Mesendoderm (in vitro differentiated cells): ENCODE results near the gene GTPBP2.
A peak's percentile ranks its signal among the peaks of the same experiment; 100 is the strongest.

Experiments
- DNase-seq: peaks from one replicate; pipeline ENCODE4 v3.0.0; 2013
- H2AK5ac ChIP-seq: 2 replicates; pipeline ENCODE4 v1.6.1; 2013; ENCODE audit warnings: low read length, inconsistent platforms
- H2BK120ac ChIP-seq: 2 replicates; pipeline ENCODE4 v1.6.1; 2013; ENCODE audit warnings: low read depth, mild to moderate bottlenecking, low read length, moderate library complexity, mixed read lengths
- H2BK15ac ChIP-seq: replicated peaks from 2 replicates; pipeline ENCODE4 v1.6.1; 2013; ENCODE audit warnings: low read depth, mild to moderate bottlenecking, moderate library complexity
- H2BK5ac ChIP-seq: 2 replicates; pipeline ENCODE4 v1.6.1; 2013; ENCODE audit warnings: low read length, inconsistent platforms
- H3K18ac ChIP-seq: 2 replicates; pipeline ENCODE4 v1.6.1; 2013; ENCODE audit warnings: mild to moderate bottlenecking, low read length, mixed read lengths
- H3K23ac ChIP-seq: one replicate; pipeline ENCODE4 v1.6.1; 2013; ENCODE audit warnings: low read length
- H3K27ac ChIP-seq: 2 replicates; pipeline ENCODE4 v1.5.1; 2013; ENCODE audit warnings: low read depth, mild to moderate bottlenecking, inconsistent platforms, low read length, moderate library complexity
- H3K27me3 ChIP-seq: 2 replicates; pipeline ENCODE4 v1.6.1; 2013; ENCODE audit warnings: low read length, control low read depth, mild to moderate bottlenecking, inconsistent platforms; ENCODE audit not compliant: insufficient read depth, poor library complexity
- H3K36me3 ChIP-seq: 2 replicates; pipeline ENCODE4 v1.6.1; 2013; ENCODE audit warnings: low read length, inconsistent platforms; ENCODE audit not compliant: control insufficient read depth, insufficient read depth
- H3K4ac ChIP-seq: one replicate; pipeline ENCODE4 v1.6.1; 2013; ENCODE audit warnings: low read depth, mild to moderate bottlenecking, low read length, moderate library complexity
- H3K4me1 ChIP-seq: 2 replicates; pipeline ENCODE4 v1.6.1; 2013; ENCODE audit warnings: low read depth, low read length, inconsistent platforms; ENCODE audit not compliant: control insufficient read depth
- H3K4me2 ChIP-seq: 2 replicates; pipeline ENCODE4 v1.6.1; 2013; ENCODE audit warnings: low read length
- H3K4me3 ChIP-seq: 2 replicates; pipeline ENCODE4 v1.5.1; 2013; ENCODE audit warnings: mild to moderate bottlenecking, low read length
- H3K56ac ChIP-seq: one replicate; pipeline ENCODE4 v1.6.1; 2013; ENCODE audit warnings: low read length
- H3K79me1 ChIP-seq: 2 replicates; pipeline ENCODE4 v1.6.1; 2013; ENCODE audit warnings: low read length, inconsistent platforms
- H3K79me2 ChIP-seq: 2 replicates; pipeline ENCODE4 v1.6.1; 2013; ENCODE audit warnings: mild to moderate bottlenecking, low read length; ENCODE audit not compliant: control insufficient read depth, insufficient read depth
- H3K9ac ChIP-seq: 2 replicates; pipeline ENCODE4 v1.6.1; 2013; ENCODE audit warnings: low read length, inconsistent platforms
- H4K5ac ChIP-seq: one replicate; pipeline ENCODE4 v1.6.1; 2013; ENCODE audit warnings: low read length
- H4K8ac ChIP-seq: one replicate; pipeline ENCODE4 v1.6.1; 2013; ENCODE audit warnings: low read depth, mild to moderate bottlenecking, control low read depth, low read length, moderate library complexity
- WGBS: extraction: QIAGEN DNeasy Blood & Tissue Kit; methylation state at CpG from one replicate; pipeline ENCODE4 v1.1.7; 2013; ENCODE audit warnings: low lambda C conversion rate, missing lambda C conversion rate; ENCODE audit not compliant: insufficient coverage; ENCODE audit errors: extremely low coverage; 5-methylcytosine and 5-hydroxymethylcytosine counted together

The GTPBP2 gene

GRCh38 chr6:43673444-43674084 is 44.5 kb upstream of the GTPBP2 start:
- Histone ChIP-seq H3K27me3 (no peaks in the 10 kb centered on the region), H3K4me2 (no peak overlapping the region), H3K79me1 (no peaks in the 10 kb centered on the region), H2BK15ac (no peak overlapping the region), H3K9ac (no peak overlapping the region), H3K4me3 (no peak overlapping the region), H4K5ac (no peak overlapping the region), H2BK5ac (no peak overlapping the region), H3K79me2 (no peaks in the 10 kb centered on the region), H3K18ac (no peak overlapping the region), H3K36me3 (peaks cover 13% of the 10 kb centered on the region), H3K4me1 (peaks cover 7% of the 10 kb centered on the region), H3K27ac (no peak overlapping the region), H3K23ac (no peak overlapping the region), H2BK120ac (no peak overlapping the region), H3K4ac (no peak overlapping the region), H4K8ac (no peak overlapping the region), H2AK5ac (no peak overlapping the region), H3K56ac (no peak overlapping the region)
- no CpG with 5 or more reads among the region's 15 CpGs for WGBS
- DNase-seq = no peak

- peaks cover 13% of the 10 kb centered on the region for H3K36me3 ChIP-seq
- no CpG with 5 or more reads among the region's 16 CpGs for WGBS
- H3K4ac ChIP-seq = no peak overlapping the region
- H4K8ac ChIP-seq = no peak overlapping the region
- no peak overlapping the region for H3K9ac ChIP-seq
- H3K56ac ChIP-seq = no peak overlapping the region
- H2BK5ac ChIP-seq = no peak overlapping the region
- no peak overlapping the region for H2BK120ac ChIP-seq
- no peak overlapping the region for H3K4me2 ChIP-seq
- no peak overlapping the region for H2BK15ac ChIP-seq
- no peak overlapping the region for H3K18ac ChIP-seq
- no peak overlapping the region for H3K4me3 ChIP-seq
- no peak overlapping the region for H4K5ac ChIP-seq
- no peak overlapping the region for H3K27ac ChIP-seq
- H3K79me1 ChIP-seq = no peaks in the 10 kb centered on the region
- no peaks in the 10 kb centered on the region for H3K27me3 ChIP-seq
- no peaks in the 10 kb centered on the region for H3K79me2 ChIP-seq
- no peak overlapping the region for H3K23ac ChIP-seq
- DNase-seq = no peak
- peaks cover 15% of the 10 kb centered on the region for H3K4me1 ChIP-seq
- no peak overlapping the region for H2AK5ac ChIP-seq
Observed at GRCh38 chr6:43671801-43672690, 43.0 kb upstream of the GTPBP2 start.

GRCh38 chr6:43671011-43671800 is 42.1 kb upstream of the GTPBP2 start:
- Histone ChIP-seq H2BK120ac (no peak overlapping the region), H4K8ac (no peak overlapping the region), H2BK15ac (no peak overlapping the region), H3K36me3 (peaks cover 12% of the 10 kb centered on the region), H3K23ac (no peak overlapping the region), H3K27me3 (no peaks in the 10 kb centered on the region), H2BK5ac (no peak overlapping the region), H3K79me1 (no peaks in the 10 kb centered on the region), H3K27ac (no peak overlapping the region), H2AK5ac (no peak overlapping the region), H3K4me3 (no peak overlapping the region), H4K5ac (no peak overlapping the region), H3K4ac (no peak overlapping the region), H3K4me2 (no peak overlapping the region), H3K9ac (no peak overlapping the region), H3K79me2 (no peaks in the 10 kb centered on the region), H3K18ac (no peak overlapping the region), H3K56ac (no peak overlapping the region), H3K4me1 (peaks cover 15% of the 10 kb centered on the region)
- WGBS = no CpG with 5 or more reads among the region's 8 CpGs
- DNase-seq = no peak

GRCh38 chr6:43670623-43670986 is 41.5 kb upstream of the GTPBP2 start:
- Histone ChIP-seq H3K27ac (no peak overlapping the region), H2BK120ac (no peak overlapping the region), H3K27me3 (no peaks in the 10 kb centered on the region), H3K36me3 (peaks cover 11% of the 10 kb centered on the region), H3K4me1 (peaks cover 15% of the 10 kb centered on the region), H2AK5ac (no peak overlapping the region), H3K18ac (no peak overlapping the region), H4K8ac (no peak overlapping the region), H3K4ac (no peak overlapping the region), H3K4me2 (no peak overlapping the region), H3K56ac (no peak overlapping the region), H4K5ac (no peak overlapping the region), H3K23ac (no peak overlapping the region), H3K79me2 (no peaks in the 10 kb centered on the region), H3K79me1 (no peaks in the 10 kb centered on the region), H3K9ac (no peak overlapping the region), H2BK5ac (no peak overlapping the region), H3K4me3 (no peak overlapping the region), H2BK15ac (no peak overlapping the region)
- no CpG with 5 or more reads among the region's 6 CpGs for whole genome bisulfite sequencing
- no peak for DNase-seq

GRCh38 chr6:43669922-43670622 is 41.0 kb upstream of the GTPBP2 start:
- Histone ChIP-seq H2BK5ac (no peak overlapping the region), H3K79me1 (no peaks in the 10 kb centered on the region), H3K27me3 (no peaks in the 10 kb centered on the region), H3K18ac (no peak overlapping the region), H4K5ac (no peak overlapping the region), H3K4me2 (no peak overlapping the region), H2BK120ac (no peak overlapping the region), H3K27ac (no peak overlapping the region), H3K36me3 (peaks cover 8% of the 10 kb centered on the region), H3K4ac (no peak overlapping the region), H2BK15ac (no peak overlapping the region), H4K8ac (no peak overlapping the region), H3K9ac (peak overlapping the region; percentile 9), H3K4me3 (no peak overlapping the region), H3K4me1 (peaks cover 15% of the 10 kb centered on the region), H3K56ac (no peak overlapping the region), H2AK5ac (no peak overlapping the region), H3K79me2 (no peaks in the 10 kb centered on the region), H3K23ac (no peak overlapping the region)
- whole genome bisulfite sequencing = no CpG with 5 or more reads among the region's 6 CpGs
- peak; percentile 77 for DNase-seq
